HG03521 (cell line): ENCODE data around the gene UGDH.
"Not testable (repeated sequence)": the region's sequence is repeated elsewhere in the genome, so short reads cannot be mapped to it uniquely, and the experiment has no call there.

Experiments used
- ATAC-seq: cut with Tn5 transposase; IDR thresholded peaks from one replicate; pipeline ENCODE4 v1.9.1; 2021; ENCODE audit warnings: mild to moderate bottlenecking, moderate library complexity; ENCODE audit not compliant: unreplicated experiment

The UGDH gene

GRCh38 chr4:39530682-39531081 is 3.4 kb upstream of the UGDH start:
- no peak for ATAC-seq

GRCh38 chr4:39529534-39529933 is 2.3 kb upstream of the UGDH start:
- ATAC-seq = no peak

- no peak for ATAC-seq
These were observed 824 bp upstream of the UGDH start for GRCh38 chr4:39528061-39528465.

GRCh38 chr4:39526765-39527295 is 409 bp downstream of the UGDH start:
- no peak for ATAC-seq

GRCh38 chr4:39525822-39526690 is 1.2 kb downstream of the UGDH start:
- ATAC-seq = no peak

- ATAC-seq = no peak
These were observed 2.9 kb downstream of the UGDH start for GRCh38 chr4:39524161-39524957.

- no peak for ATAC-seq
These were observed 5.2 kb downstream of the UGDH start for GRCh38 chr4:39522068-39522467.

- ATAC-seq = no peak
These were observed 5.9 kb downstream of the UGDH start for GRCh38 chr4:39521253-39521919.

- ATAC-seq = no peak
These were observed 8.8 kb downstream of the UGDH start for GRCh38 chr4:39518484-39518883.

GRCh38 chr4:39516407-39516966 is 10.8 kb downstream of the UGDH start:
- no peak for ATAC-seq

GRCh38 chr4:39515669-39516401 is 11.4 kb downstream of the UGDH start:
- not testable (repeated sequence) for ATAC-seq

- ATAC-seq = no peak
These were observed 12.3 kb downstream of the UGDH start for GRCh38 chr4:39514888-39515401.

- not testable (repeated sequence) for ATAC-seq
These were observed 13.0 kb downstream of the UGDH start for GRCh38 chr4:39514266-39514665.

- no peak for ATAC-seq
These were observed 16.8 kb downstream of the UGDH start for GRCh38 chr4:39510348-39510929.

- no peak for ATAC-seq
These were observed 21.7 kb downstream of the UGDH start for GRCh38 chr4:39505581-39505980.

- ATAC-seq = no peak
These were observed 22.7 kb downstream of the UGDH start for GRCh38 chr4:39504538-39504937.

GRCh38 chr4:39502664-39503035 is 24.6 kb downstream of the UGDH start:
- not testable (repeated sequence) for ATAC-seq

GRCh38 chr4:39502019-39502663 is 25.1 kb downstream of the UGDH start:
- ATAC-seq = no peak

- ATAC-seq = no peak
These were observed 28.6 kb downstream of the UGDH start for GRCh38 chr4:39498727-39499020.
